Activated CD4-positive, alpha-beta T cell treated with anti-CD3 and anti-CD28 coated beads, Interleukin-2, amount 50 U/mL, for 1 hour (primary cell): ENCODE results near the gene KCMF1.

Experiments
- DNase-seq: peaks from one replicate; pipeline ENCODE4 v3.0.0-alpha.2; 2020

KCMF1 gene

GRCh38 chr2:85088921-85089320 lies 118.0 kb downstream of the KCMF1 start:
- DNase-seq = no peak

DNA sequence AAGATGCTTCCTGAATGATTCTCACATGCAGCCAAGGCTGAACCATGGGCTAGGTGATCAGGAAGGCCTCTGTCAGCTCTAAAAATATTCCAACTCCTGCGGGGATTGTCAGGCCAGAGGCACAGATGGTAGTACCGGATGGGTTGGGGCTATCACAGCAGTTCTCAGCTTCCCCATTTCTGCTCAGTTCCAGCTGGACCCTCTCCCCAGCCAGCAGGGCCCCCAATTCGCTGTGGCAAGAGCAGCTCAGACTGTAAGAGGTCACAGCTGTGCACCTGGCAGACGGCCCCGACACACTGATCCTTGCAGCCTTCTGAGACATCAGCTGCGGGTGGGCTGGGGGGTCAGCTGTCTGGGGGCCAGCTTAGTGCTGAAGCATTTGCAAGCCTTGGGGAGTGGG lies 118.6 kb downstream of the KCMF1 start:
- no peak for DNase-seq

- DNase-seq = no peak
Observed at GRCh38 chr2:85091838-85092237, 120.9 kb downstream of the KCMF1 start.

GRCh38 chr2:85095094-85095493 lies 124.1 kb downstream of the KCMF1 start:
- DNase-seq = no peak

DNA sequence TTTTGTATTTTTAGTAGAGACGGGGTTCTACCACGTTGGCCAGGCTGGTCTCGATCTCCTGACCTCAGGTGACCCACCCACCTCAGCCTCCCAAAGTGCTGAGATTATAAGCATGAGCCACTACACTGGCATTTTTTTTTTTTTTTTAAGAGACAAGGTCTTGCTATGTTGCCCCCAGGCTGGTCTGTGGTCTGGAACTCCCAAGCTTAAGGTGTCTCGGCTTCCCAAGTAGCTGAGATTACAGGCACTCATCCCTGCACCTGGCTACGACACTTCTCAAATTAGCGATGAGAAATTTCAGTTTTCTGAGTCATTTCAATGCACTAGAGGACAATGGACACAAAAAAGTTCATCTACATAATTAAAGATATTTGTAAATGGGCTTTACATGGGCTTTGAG lies 125.7 kb downstream of the KCMF1 start:
- DNase-seq = no peak

DNA sequence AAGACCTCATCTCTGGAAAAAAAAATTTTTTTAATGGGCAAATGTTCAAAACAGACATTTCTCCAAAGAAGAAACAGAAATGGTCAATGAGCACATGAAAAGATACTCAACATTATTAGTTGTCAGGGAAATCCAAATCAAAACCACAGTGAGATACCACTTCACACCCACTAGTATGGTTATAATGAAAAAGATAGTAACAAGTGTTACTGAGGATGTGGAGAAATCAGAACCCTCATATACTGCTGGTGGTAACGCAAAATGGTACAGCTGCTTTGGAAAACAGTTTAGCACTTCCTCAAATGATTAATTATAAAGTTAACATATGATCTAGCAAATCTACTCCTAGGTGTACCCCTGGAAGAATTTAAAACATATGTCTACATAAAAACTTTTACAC lies 133.3 kb downstream of the KCMF1 start:
- no peak for DNase-seq

DNA sequence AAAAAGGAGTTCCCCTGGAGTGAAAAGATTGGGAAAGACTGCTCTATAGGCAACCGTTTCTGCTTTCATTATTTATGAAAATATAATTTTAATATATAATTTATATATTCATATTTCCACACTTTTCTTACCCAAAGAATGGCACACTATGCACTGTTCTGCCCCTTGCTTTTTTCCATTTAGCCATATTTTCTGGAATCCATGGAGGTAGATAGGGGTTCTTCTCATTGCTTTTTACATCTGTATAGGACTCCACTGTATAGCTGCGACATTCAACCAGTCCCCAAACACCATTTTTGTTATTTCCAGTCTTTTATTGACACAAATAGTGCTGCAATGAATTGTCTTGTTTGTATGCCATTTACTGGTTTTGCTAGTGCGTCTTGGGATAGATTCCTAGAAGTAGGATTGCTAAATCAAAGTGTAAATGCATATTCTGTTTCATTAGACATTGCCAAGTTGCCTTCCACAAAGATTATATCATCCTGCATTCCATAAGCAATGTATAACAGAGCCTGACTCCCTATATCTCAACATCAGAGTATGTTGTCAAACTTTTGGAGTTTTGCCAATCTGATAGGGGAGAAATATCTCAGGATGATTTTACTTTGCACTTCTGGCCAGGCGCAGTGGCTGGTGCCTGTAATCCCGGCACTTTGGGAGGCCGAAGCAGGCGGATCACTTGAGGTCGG lies 135.7 kb downstream of the KCMF1 start:
- no peak for DNase-seq
